Adrenal gland (tissue), 12 donors: ENCODE results near the gene ALCAM. TPM values are rescaled to one million over a fixed set of nuclear protein-coding genes. Genes with fewer than 3 reads are reported as not detected.

Source experiments
- DNase-seq, 7 donors: peaks; one replicate each; pipeline ENCODE4 v3.0.0-alpha.2; 2019 to 2020
- H3K27ac ChIP-seq, 5 donors: fragments of 200-600 bp; sonication (generic) in 4 of 5; 1 replicate in 3 of 5; 2 replicates in 2 of 5; pipeline versions ENCODE4 v1.5.1 to v1.8.0; 2016 to 2020; ENCODE audit warnings: mild to moderate bottlenecking in 1 of 5
- H3K27me3 ChIP-seq: fragments of 200-600 bp; 2 replicates; pipeline ENCODE4 v1.8.0; 2021
- H3K36me3 ChIP-seq, 2 donors: fragments of 200-600 bp; replicated peaks in 1 of 2; 1 replicate in 1 of 2; 2 replicates in 1 of 2; pipeline versions ENCODE4 v1.5.1 to v1.8.0; 2018 to 2022
- H3K4me1 ChIP-seq, 2 donors: fragments of 200-600 bp; replicated peaks in 1 of 2; 1 replicate in 1 of 2; 2 replicates in 1 of 2; pipeline versions ENCODE4 v1.5.1 to v1.8.0; 2018 to 2021
- H3K4me3 ChIP-seq, 4 donors: fragments of 200-600 bp; sonication (generic) in 3 of 4; one replicate each; pipeline ENCODE4 v1.5.1; 2016 to 2018
- H3K9me3 ChIP-seq, 3 donors: fragments of 200-600 bp; sonication (generic) in 1 of 3; replicated peaks in 1 of 3; 1 replicate in 2 of 3; 2 replicates in 1 of 3; pipeline versions ENCODE4 v1.5.1 to v1.8.0; 2016 to 2021
- CTCF ChIP-seq, 6 experiments: fragments of 450-650 bp in 4 of 6; fragments of 200-600 bp in 2 of 6; sonication (generic) in 1 of 6; IDR thresholded peaks; 1 replicate in 5 of 6; 2 replicates in 1 of 6; pipeline versions ENCODE4 v1.5.1 to v1.8.0; 2016 to 2021; ENCODE audit warnings: antibody characterized with exemption in 6 of 6, mild to moderate bottlenecking in 2 of 6, moderate library complexity in 1 of 6
- POLR2A ChIP-seq, 2 donors: fragments of 450-650 bp; IDR thresholded peaks; one replicate each; pipeline ENCODE4 v1.6.1; 2017; ENCODE audit warnings: antibody characterized with exemption in 2 of 2, mild to moderate bottlenecking in 2 of 2, moderate library complexity in 1 of 2
- whole genome bisulfite sequencing, 4 donors: extraction: QIAGEN DNeasy Blood & Tissue Kit in 2 of 4; methylation state at CpG; one replicate each; pipeline versions ENCODE4 v1.1.5 to v1.1.7; 2013 to 2017; 5-methylcytosine and 5-hydroxymethylcytosine counted together
- intact Hi-C, 2 donors: fragments of 100-400 bp; cut with DNase I; formaldehyde crosslinking; loops; one replicate each; pipeline versions ENCODE4 v1.14.1 to v1.15.0; 2022 to 2023
- polyA plus RNA-seq, 3 donors: library from polyadenylated mRNA; stranded (reverse); fragments of 200-250 nt in 2 of 3; fragments of 350-450 nt in 1 of 3; fragmentation: Illumina TruSeq in 1 of 3; extraction: RNeasy Lipid Tissue Mini Kit (QIAGEN cat#74804) in 1 of 3; gene quantifications; one replicate each; pipeline ENCODE4 v1.2.3, GENCODE V29; 2013 to 2014
- total RNA-seq, 9 donors: library from RNA; depleted of rRNA in 4 of 9; stranded (reverse); fragments of >200 nt in 4 of 9; fragments of 120-200 nt in 1 of 9; fragmentation: NEBNext Ultra II Directional in 1 of 9; extraction: Animal tissue kit (Norgen Biotek cat#: 25700) in 1 of 9; gene quantifications; one replicate each; pipeline versions ENCODE4 v1.1.0 to v1.2.4, GENCODE V29; 2013 to 2023
- donor health status: healthy with polysubstance abuse.
- donor health status: Bipolar disorder and iron deficiency.
- donor health status: DM: yes; HTN: yes; CAD: no.
- donor health status: DM: no; HTN: no; CAD: no.
- donor health status: DM: no; HTN: no; CAD: no.
- donor health status: DM: yes; HTN: yes; CAD: no.

The ALCAM gene
- total and polyA plus RNA-seq, 12 donors, result 9.1 to 64.1 (median 23.9) TPM

- H3K4me3 ChIP-seq, result no peak overlapping the region
- no peaks in the 10 kb centered on the region for H3K36me3 ChIP-seq
- H3K4me1 ChIP-seq, result no peaks in the 10 kb centered on the region
- no peak overlapping the region for H3K27ac ChIP-seq
- TF ChIP-seq POLR2A (IDR thresholded peaks at IDR 0.05), result no peak
- no peak for TF ChIP-seq CTCF (IDR thresholded peaks at IDR 0.05)
- WGBS, 4 donors, result 87 to 96% (median 90%) methylated on average over 5 of the region's 5 CpGs
- peaks cover 0 to 3% (median 0%) of the 10 kb centered on the region in 3 donors for H3K9me3 ChIP-seq
- intact Hi-C loops, result no loop called here
- H3K27me3 ChIP-seq, result no peaks in the 10 kb centered on the region
- DNase-seq, result no peak
Measured at GRCh38 chr3:105345156-105345555, 21.6 kb upstream of the ALCAM start.

- no peak for DNase-seq
- TF ChIP-seq POLR2A (IDR thresholded peaks at IDR 0.05) (no peak), CTCF (IDR thresholded peaks at IDR 0.05) (no peak)
- H3K9me3 ChIP-seq, result no peaks in the 10 kb centered on the region
- no peaks in the 10 kb centered on the region for H3K36me3 ChIP-seq
- intact Hi-C loops, result no loop called here
- H3K4me1 ChIP-seq, result no peaks in the 10 kb centered on the region
- H3K27me3 ChIP-seq, result no peaks in the 10 kb centered on the region
- H3K4me3 ChIP-seq, result no peak overlapping the region
- 91 to 98% (median 93%) methylated on average over 3 of the region's 3 CpGs for WGBS, 4 donors
- H3K27ac ChIP-seq, result no peak overlapping the region
Measured at GRCh38 chr3:105347625-105348302, 18.9 kb upstream of the ALCAM start.

GRCh38 chr3:105348307-105348706 is 18.4 kb upstream of the ALCAM start:
- no peaks in the 10 kb centered on the region for H3K4me1 ChIP-seq
- 56 to 63% (median 60%) methylated on average over 1 of the region's 1 CpG for WGBS, 4 donors
- no peak for TF ChIP-seq CTCF (IDR thresholded peaks at IDR 0.05)
- no peak for TF ChIP-seq POLR2A (IDR thresholded peaks at IDR 0.05)

GRCh38 chr3:105349684-105350387 is 16.9 kb upstream of the ALCAM start:
- intact Hi-C loops, result no loop called here
- no peaks in the 10 kb centered on the region for H3K27me3 ChIP-seq
- no peaks in the 10 kb centered on the region for H3K9me3 ChIP-seq
- no peak for DNase-seq
- H3K36me3 ChIP-seq, result no peaks in the 10 kb centered on the region
- H3K27ac ChIP-seq, result no peak overlapping the region
- 57 to 83% (median 74%) methylated on average over 2 of the region's 2 CpGs for WGBS, 4 donors
- H3K4me1 ChIP-seq, result no peaks in the 10 kb centered on the region
- no peak overlapping the region for H3K4me3 ChIP-seq
- TF ChIP-seq POLR2A (IDR thresholded peaks at IDR 0.05) (no peak), CTCF (IDR thresholded peaks at IDR 0.05) (no peak)

More at GRCh38 chr3:105348307-105348706, 18.4 kb upstream of the ALCAM start:
- intact Hi-C loops, result no loop called here
- H3K27me3 ChIP-seq, result no peaks in the 10 kb centered on the region
- DNase-seq, result no peak
- H3K4me3 ChIP-seq, result no peak overlapping the region
- no peaks in the 10 kb centered on the region for H3K36me3 ChIP-seq
- H3K9me3 ChIP-seq, result no peaks in the 10 kb centered on the region
- no peak overlapping the region for H3K27ac ChIP-seq
